Glomerular visceral epithelial cell (primary cell): Measurements from ENCODE around the gene TNN.
"Not testable (repeated sequence)": the region's sequence is repeated elsewhere in the genome, so short reads cannot be mapped to it uniquely, and the experiment has no call there.

Experiments used
- DNase-seq: peaks from one replicate; pipeline ENCODE4 v3.0.0-alpha.2; 2016; ENCODE audit errors: extremely low spot score

The TNN gene, protein sequence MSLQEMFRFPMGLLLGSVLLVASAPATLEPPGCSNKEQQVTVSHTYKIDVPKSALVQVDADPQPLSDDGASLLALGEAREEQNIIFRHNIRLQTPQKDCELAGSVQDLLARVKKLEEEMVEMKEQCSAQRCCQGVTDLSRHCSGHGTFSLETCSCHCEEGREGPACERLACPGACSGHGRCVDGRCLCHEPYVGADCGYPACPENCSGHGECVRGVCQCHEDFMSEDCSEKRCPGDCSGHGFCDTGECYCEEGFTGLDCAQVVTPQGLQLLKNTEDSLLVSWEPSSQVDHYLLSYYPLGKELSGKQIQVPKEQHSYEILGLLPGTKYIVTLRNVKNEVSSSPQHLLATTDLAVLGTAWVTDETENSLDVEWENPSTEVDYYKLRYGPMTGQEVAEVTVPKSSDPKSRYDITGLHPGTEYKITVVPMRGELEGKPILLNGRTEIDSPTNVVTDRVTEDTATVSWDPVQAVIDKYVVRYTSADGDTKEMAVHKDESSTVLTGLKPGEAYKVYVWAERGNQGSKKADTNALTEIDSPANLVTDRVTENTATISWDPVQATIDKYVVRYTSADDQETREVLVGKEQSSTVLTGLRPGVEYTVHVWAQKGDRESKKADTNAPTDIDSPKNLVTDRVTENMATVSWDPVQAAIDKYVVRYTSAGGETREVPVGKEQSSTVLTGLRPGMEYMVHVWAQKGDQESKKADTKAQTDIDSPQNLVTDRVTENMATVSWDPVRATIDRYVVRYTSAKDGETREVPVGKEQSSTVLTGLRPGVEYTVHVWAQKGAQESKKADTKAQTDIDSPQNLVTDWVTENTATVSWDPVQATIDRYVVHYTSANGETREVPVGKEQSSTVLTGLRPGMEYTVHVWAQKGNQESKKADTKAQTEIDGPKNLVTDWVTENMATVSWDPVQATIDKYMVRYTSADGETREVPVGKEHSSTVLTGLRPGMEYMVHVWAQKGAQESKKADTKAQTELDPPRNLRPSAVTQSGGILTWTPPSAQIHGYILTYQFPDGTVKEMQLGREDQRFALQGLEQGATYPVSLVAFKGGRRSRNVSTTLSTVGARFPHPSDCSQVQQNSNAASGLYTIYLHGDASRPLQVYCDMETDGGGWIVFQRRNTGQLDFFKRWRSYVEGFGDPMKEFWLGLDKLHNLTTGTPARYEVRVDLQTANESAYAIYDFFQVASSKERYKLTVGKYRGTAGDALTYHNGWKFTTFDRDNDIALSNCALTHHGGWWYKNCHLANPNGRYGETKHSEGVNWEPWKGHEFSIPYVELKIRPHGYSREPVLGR (N-terminal part only)

GRCh38 chr1:175067362-175068106, at the start of gene TNN:
Gene TNN, plus strand, starts transcription at chr1:175067833. Its CDS starts 9,586 bp downstream, at chr1:175077419.
- no peak for DNase-seq

- DNase-seq = no peak
Measured at GRCh38 chr1:175019524-175019923, 48.1 kb upstream of the TNN start.

GRCh38 chr1:175023043-175023921, 44.4 kb upstream of the TNN start, which contains the start of gene MRPS14:
Gene MRPS14, minus strand, starts transcription at chr1:175023425. Its CDS starts 17 bp downstream, at chr1:175023408.
- peak; percentile 98 for DNase-seq

DNA sequence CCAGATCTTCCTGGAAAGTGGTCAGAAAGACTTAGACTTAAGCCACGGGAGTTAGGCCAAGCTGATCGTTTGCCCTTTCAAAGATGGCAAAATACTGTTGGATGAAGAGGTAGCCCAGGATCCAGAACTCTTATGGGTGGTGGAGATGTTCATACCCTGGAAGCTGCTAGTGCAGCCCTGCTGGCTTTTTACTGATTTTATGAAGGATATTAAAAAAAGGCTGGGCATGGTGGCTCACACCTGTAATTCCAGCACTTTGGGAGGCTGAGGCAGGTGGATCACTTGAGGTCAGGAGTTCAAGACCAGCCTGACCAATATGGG, 43.8 kb upstream of the TNN start:
- not testable (repeated sequence) for DNase-seq

- DNase-seq = no peak
Measured at GRCh38 chr1:175024773-175025172, 42.9 kb upstream of the TNN start.

GRCh38 chr1:175033953-175034352, 33.7 kb upstream of the TNN start:
- no peak for DNase-seq

GRCh38 chr1:175034775-175035174, 32.9 kb upstream of the TNN start:
- no peak for DNase-seq

DNA sequence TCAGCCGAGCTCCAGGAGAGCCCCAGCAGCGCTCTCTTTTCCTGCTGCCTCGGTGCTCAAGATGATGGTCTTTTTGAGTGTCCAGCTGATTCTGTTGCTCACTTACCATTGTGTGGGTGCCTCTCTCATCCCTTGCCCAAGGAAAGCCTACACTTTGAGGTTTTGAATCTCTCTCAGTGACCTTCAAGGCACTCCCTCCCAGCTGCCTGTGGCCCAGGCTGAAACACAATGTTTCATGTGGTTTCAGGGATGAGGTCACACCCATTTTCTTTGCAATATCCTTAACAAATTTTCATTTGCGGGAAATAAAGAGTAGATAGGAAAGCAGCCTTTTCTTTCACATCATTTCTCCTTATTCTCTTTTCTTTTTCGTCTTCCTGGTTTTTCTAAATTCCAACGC, 31.8 kb upstream of the TNN start:
- DNase-seq = no peak

DNA sequence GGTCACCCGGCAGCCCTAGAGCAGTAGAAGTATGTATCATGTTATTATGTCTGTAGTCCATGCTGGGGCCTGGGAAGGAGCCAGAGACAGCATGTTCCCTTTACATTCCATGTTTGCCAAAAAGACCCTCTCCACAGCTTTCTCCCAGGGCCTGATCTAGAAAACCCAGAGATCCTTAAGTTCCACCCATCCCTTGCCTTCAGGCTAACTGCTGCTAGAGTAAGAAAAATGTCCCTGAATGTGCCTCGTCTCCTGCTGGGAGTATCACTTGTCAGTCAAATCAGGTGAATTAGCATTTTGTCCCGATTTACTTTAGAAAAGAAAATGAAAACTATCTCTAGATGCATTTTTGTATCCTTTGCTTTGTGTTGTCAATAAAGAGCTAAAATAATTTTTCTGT, 31.2 kb upstream of the TNN start:
- DNase-seq = no peak

DNA sequence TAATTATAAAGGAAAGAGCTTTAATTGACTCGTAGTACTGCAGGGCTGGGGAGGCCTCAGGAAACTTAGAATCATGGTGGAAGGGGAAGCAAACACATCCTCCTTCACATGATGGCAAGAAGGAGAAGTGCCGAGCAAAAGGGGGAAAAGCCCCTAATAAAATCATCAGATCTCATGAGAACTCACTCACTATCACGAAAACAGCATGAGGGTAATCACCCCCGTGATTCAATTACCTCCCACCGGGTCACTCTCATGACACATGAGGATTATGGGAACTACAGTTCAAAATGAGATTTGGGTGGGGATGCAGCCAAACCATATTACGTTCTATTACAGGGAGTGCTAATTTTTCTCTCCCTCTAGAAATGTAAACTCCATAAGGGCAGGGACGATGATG, 30.2 kb upstream of the TNN start:
- no peak for DNase-seq

GRCh38 chr1:175040324-175040879, 27.2 kb upstream of the TNN start:
- DNase-seq = no peak

DNA sequence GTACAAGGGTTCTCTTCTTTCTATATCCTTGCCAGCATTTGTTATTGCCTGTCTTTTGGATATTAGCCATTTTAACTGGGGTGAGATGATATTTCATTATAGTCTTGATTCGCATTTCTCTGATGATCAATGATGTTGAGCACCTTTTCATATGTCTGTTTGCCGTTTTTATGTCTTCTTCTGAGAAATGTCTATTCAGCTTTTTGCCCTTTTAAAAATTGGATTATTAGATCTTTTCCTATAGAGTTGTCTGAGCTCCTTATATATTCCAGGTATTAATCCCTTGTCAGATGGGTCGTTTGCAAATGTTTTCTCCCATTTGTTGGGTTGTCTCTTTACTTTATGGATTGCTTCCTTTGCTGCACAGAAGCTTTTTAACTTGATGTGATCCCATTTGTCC, 25.0 kb upstream of the TNN start:
- no peak for DNase-seq

DNA sequence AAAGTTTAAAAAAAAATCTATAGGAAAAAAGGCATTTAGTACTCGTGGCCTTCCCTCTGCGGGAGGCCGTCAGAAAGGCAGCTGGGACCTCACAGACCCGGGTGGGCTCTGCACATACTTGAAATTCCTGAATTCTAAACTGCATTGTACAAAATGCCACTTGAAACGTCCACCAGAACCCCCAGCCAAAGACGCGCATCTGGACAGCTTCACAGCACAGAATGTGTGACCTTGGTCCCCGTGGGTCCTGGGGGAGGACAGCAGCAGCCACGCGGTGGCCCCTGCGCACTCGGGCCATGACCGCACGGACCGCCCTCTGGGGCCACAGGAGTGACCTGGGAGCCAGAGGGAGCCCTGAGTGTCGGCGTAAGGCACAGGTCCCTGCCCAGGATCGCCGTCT, 23.8 kb upstream of the TNN start:
- no peak for DNase-seq

DNA sequence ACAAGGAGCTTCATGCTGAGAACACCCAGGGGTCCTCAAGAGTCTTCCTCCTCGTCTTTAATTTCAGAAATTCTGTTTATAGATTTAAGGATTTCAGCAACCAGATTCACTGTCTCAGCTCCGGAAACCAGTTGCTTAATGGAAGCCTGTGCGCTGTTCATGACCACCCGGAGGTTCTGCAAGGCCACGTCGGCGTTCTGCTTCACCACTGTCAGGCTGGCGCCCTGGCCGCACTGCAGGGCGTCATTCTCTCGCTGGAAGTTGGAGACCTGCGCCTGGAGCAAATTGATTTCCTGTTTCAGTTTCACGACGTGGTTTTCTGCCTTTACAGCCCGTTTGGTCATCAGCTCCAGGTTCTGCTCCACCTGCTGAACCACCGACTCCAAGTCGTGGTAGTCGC, 23.0 kb upstream of the TNN start:
- DNase-seq = not testable (repeated sequence)

DNA sequence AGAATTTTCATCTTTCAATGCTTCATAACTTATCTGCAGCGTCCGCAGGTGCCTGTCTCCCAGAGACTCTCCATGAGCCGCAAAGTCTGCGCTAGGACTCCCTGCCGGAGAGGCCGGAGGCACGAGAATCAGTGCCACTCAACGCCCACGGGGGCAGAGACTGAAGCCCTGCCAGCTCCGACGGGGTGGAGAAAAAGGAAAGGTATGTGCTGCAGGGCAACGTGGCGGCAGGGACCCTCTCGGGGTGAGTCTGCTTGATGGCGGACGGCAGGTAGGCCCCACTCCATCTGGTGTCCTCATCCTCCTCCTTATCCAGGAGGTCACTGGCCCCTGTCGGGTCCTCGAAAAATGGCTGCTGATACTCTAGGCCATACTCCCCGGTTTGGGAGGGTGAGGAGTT, 22.5 kb upstream of the TNN start:
- no peak for DNase-seq

GRCh38 chr1:175045519-175045918, 22.1 kb upstream of the TNN start:
- DNase-seq = no peak

DNA sequence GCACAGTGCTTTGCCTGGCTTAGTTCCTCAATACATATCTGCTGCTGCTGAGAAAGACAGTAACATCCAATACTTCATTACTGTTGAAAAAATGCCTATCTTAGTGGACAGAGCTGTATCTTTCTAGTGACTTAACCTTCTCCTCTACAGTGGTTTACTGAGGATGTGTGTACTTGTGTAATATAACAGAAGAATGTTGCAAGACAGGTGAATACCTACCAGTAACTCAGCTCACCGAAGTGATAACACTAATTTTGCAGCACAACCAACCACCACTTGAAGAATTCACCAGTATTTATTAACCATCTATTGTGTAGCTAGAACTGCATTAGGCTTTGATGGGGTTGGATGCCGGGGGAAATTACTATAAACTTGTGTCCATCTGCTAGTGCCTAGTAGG, 16.6 kb upstream of the TNN start:
- no peak for DNase-seq

GRCh38 chr1:175054736-175055135, 12.9 kb upstream of the TNN start:
- DNase-seq = no peak

DNA sequence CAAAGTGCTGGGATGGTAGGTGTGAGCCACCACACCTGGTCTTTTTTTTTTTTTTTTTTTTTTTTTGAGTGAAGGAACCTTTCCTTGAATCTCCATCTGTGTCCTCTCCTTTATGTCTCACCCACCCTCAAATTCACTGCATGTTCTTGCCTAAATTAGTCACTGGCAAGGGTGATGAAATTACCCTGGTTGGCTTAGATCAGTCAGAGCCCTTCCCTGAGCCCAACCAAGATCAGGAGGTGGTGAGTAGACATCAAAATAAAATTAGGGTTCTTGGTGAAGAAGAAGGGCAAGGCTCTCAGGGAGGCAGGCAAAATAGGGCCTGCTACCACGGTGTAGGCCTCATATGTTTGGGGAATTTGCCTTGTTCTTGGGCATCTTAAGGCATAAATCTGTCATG, 5.3 kb upstream of the TNN start:
- no peak for DNase-seq

GRCh38 chr1:175062858-175063257, 4.8 kb upstream of the TNN start:
- no peak for DNase-seq
